ENCODE data around the gene BCAR1. TPM values are rescaled to one million over a fixed set of nuclear protein-coding genes. Genes with fewer than 3 reads are reported as not detected.
"Not testable (repeated sequence)": the region's sequence is repeated elsewhere in the genome, so short reads cannot be mapped to it uniquely, and the experiment has no call there.

The BCAR1 gene
- total and polyA plus RNA-seq, 4 donors = 25.1 to 98.0 (median 59.0) TPM

- Histone ChIP-seq H3K4me3 (ENCODE audit: low read depth, low read length) (no peak overlapping the region), H3K36me3 (ENCODE audit: control insufficient read depth, insufficient read depth, low read length) (peaks cover 50% of the 10 kb centered on the region), H3K27me3 (ENCODE audit: control insufficient read depth, insufficient read depth, low read length) (no peaks in the 10 kb centered on the region), H3K9me3 (ENCODE audit: control insufficient read depth, insufficient read depth, low read length) (no peaks in the 10 kb centered on the region), H3K27ac (ENCODE audit: low read depth, low read length) (no peak overlapping the region), H3K4me1 (ENCODE audit: control insufficient read depth, insufficient read depth, low read length) (peaks cover 3% of the 10 kb centered on the region)
- no peak for DNase-seq (ENCODE audit: low read depth in 4 of 6, low spot score in 6 of 6)
- WGBS (ENCODE audit: insufficient coverage) = 83% methylated on average over 17 of the region's 18 CpGs
Measured at GRCh38 chr16:75227361-75228142, 23.9 kb downstream of the BCAR1 start.

- peaks cover 7% of the 10 kb centered on the region for H3K4me1 ChIP-seq (ENCODE audit: control insufficient read depth, insufficient read depth, low read length)
- H3K9me3 ChIP-seq (ENCODE audit: control insufficient read depth, insufficient read depth, low read length) = no peaks in the 10 kb centered on the region
- no peaks in the 10 kb centered on the region for H3K27me3 ChIP-seq (ENCODE audit: control insufficient read depth, insufficient read depth, low read length)
- DNase-seq (ENCODE audit: low read depth in 4 of 6, low spot score in 6 of 6) = no peak
- no peak overlapping the region for H3K27ac ChIP-seq (ENCODE audit: low read depth, low read length)
- H3K4me3 ChIP-seq (ENCODE audit: low read depth, low read length) = no peak overlapping the region
- H3K36me3 ChIP-seq (ENCODE audit: control insufficient read depth, insufficient read depth, low read length) = peaks cover 45% of the 10 kb centered on the region
- 84% methylated on average over 13 of the region's 22 CpGs for WGBS (ENCODE audit: insufficient coverage)
Measured at GRCh38 chr16:75226550-75227360, 24.7 kb downstream of the BCAR1 start.

- WGBS (ENCODE audit: insufficient coverage) = 91% methylated on average over 18 of the region's 26 CpGs
- peaks cover 42% of the 10 kb centered on the region for H3K36me3 ChIP-seq (ENCODE audit: control insufficient read depth, insufficient read depth, low read length)
- H3K9me3 ChIP-seq (ENCODE audit: control insufficient read depth, insufficient read depth, low read length) = no peaks in the 10 kb centered on the region
- H3K4me1 ChIP-seq (ENCODE audit: control insufficient read depth, insufficient read depth, low read length) = peaks cover 7% of the 10 kb centered on the region
- no peaks in the 10 kb centered on the region for H3K27me3 ChIP-seq (ENCODE audit: control insufficient read depth, insufficient read depth, low read length)
- H3K4me3 ChIP-seq (ENCODE audit: low read depth, low read length) = no peak overlapping the region
- DNase-seq (ENCODE audit: low read depth in 4 of 6, low spot score in 6 of 6) = no peak
- no peak overlapping the region for H3K27ac ChIP-seq (ENCODE audit: low read depth, low read length)
Measured at GRCh38 chr16:75225678-75226515, 25.5 kb downstream of the BCAR1 start.

GRCh38 chr16:75225092-75225491 lies 26.3 kb downstream of the BCAR1 start:
- H3K27me3 ChIP-seq (ENCODE audit: control insufficient read depth, insufficient read depth, low read length) = no peaks in the 10 kb centered on the region
- H3K36me3 ChIP-seq (ENCODE audit: control insufficient read depth, insufficient read depth, low read length) = peaks cover 36% of the 10 kb centered on the region
- 77% methylated on average over 9 of the region's 12 CpGs for WGBS (ENCODE audit: insufficient coverage)
- H3K4me1 ChIP-seq (ENCODE audit: control insufficient read depth, insufficient read depth, low read length) = peaks cover 7% of the 10 kb centered on the region
- no peak overlapping the region for H3K27ac ChIP-seq (ENCODE audit: low read depth, low read length)
- no peak overlapping the region for H3K4me3 ChIP-seq (ENCODE audit: low read depth, low read length)
- H3K9me3 ChIP-seq (ENCODE audit: control insufficient read depth, insufficient read depth, low read length) = no peaks in the 10 kb centered on the region
- DNase-seq (ENCODE audit: low read depth in 4 of 6, low spot score in 6 of 6) = no peak

GRCh38 chr16:75224306-75225082 lies 26.9 kb downstream of the BCAR1 start:
- peaks cover 7% of the 10 kb centered on the region for H3K4me1 ChIP-seq (ENCODE audit: control insufficient read depth, insufficient read depth, low read length)
- H3K36me3 ChIP-seq (ENCODE audit: control insufficient read depth, insufficient read depth, low read length) = peaks cover 30% of the 10 kb centered on the region
- H3K27me3 ChIP-seq (ENCODE audit: control insufficient read depth, insufficient read depth, low read length) = no peaks in the 10 kb centered on the region
- no peak overlapping the region for H3K27ac ChIP-seq (ENCODE audit: low read depth, low read length)
- H3K4me3 ChIP-seq (ENCODE audit: low read depth, low read length) = no peak overlapping the region
- 85% methylated on average over 19 of the region's 20 CpGs for WGBS (ENCODE audit: insufficient coverage)
- no peak for DNase-seq (ENCODE audit: low read depth in 4 of 6, low spot score in 6 of 6)
- H3K9me3 ChIP-seq (ENCODE audit: control insufficient read depth, insufficient read depth, low read length) = no peaks in the 10 kb centered on the region

- peaks cover 12% of the 10 kb centered on the region for H3K4me1 ChIP-seq (ENCODE audit: control insufficient read depth, insufficient read depth, low read length)
- H3K4me3 ChIP-seq (ENCODE audit: low read depth, low read length); H3K27me3 ChIP-seq (ENCODE audit: control insufficient read depth, insufficient read depth, low read length); DNase-seq (ENCODE audit: low read depth in 4 of 6, low spot score in 6 of 6); H3K9me3 ChIP-seq (ENCODE audit: control insufficient read depth, insufficient read depth, low read length); H3K27ac ChIP-seq (ENCODE audit: low read depth, low read length): not testable (repeated sequence)
- H3K36me3 ChIP-seq (ENCODE audit: control insufficient read depth, insufficient read depth, low read length) = peaks cover 16% of the 10 kb centered on the region
- no CpG with 5 or more reads among the region's 20 CpGs for WGBS (ENCODE audit: insufficient coverage)
Measured at GRCh38 chr16:75223129-75223528, 28.3 kb downstream of the BCAR1 start.

- H3K9me3 ChIP-seq (ENCODE audit: control insufficient read depth, insufficient read depth, low read length) = no peaks in the 10 kb centered on the region
- H3K4me3 ChIP-seq (ENCODE audit: low read depth, low read length) = no peak overlapping the region
- H3K27ac ChIP-seq (ENCODE audit: low read depth, low read length) = no peak overlapping the region
- WGBS (ENCODE audit: insufficient coverage) = 77% methylated on average over 14 of the region's 16 CpGs
- no peaks in the 10 kb centered on the region for H3K27me3 ChIP-seq (ENCODE audit: control insufficient read depth, insufficient read depth, low read length)
- no peak for DNase-seq (ENCODE audit: low read depth in 4 of 6, low spot score in 6 of 6)
- peaks cover 12% of the 10 kb centered on the region for H3K4me1 ChIP-seq (ENCODE audit: control insufficient read depth, insufficient read depth, low read length)
- peaks cover 9% of the 10 kb centered on the region for H3K36me3 ChIP-seq (ENCODE audit: control insufficient read depth, insufficient read depth, low read length)
Measured at GRCh38 chr16:75222271-75222783, 29.1 kb downstream of the BCAR1 start.

GRCh38 chr16:75219838-75220237 lies 31.6 kb downstream of the BCAR1 start:
- DNase-seq (ENCODE audit: low read depth in 4 of 6, low spot score in 6 of 6) = no peak
- H3K36me3 ChIP-seq (ENCODE audit: control insufficient read depth, insufficient read depth, low read length) = no peaks in the 10 kb centered on the region
- H3K9me3 ChIP-seq (ENCODE audit: control insufficient read depth, insufficient read depth, low read length) = no peaks in the 10 kb centered on the region
- H3K27me3 ChIP-seq (ENCODE audit: control insufficient read depth, insufficient read depth, low read length) = no peaks in the 10 kb centered on the region
- H3K4me3 ChIP-seq (ENCODE audit: low read depth, low read length) = no peak overlapping the region
- H3K27ac ChIP-seq (ENCODE audit: low read depth, low read length) = no peak overlapping the region
- WGBS (ENCODE audit: insufficient coverage) = 50% methylated on average over 1 of the region's 5 CpGs
- H3K4me1 ChIP-seq (ENCODE audit: control insufficient read depth, insufficient read depth, low read length) = peaks cover 12% of the 10 kb centered on the region

- 62% methylated on average over 3 of the region's 4 CpGs for WGBS (ENCODE audit: insufficient coverage)
- DNase-seq (ENCODE audit: low read depth in 4 of 6, low spot score in 6 of 6) = no peak
- H3K4me3 ChIP-seq (ENCODE audit: low read depth, low read length) = no peak overlapping the region
- no peak overlapping the region for H3K27ac ChIP-seq (ENCODE audit: low read depth, low read length)
- no peaks in the 10 kb centered on the region for H3K27me3 ChIP-seq (ENCODE audit: control insufficient read depth, insufficient read depth, low read length)
- no peaks in the 10 kb centered on the region for H3K9me3 ChIP-seq (ENCODE audit: control insufficient read depth, insufficient read depth, low read length)
- H3K36me3 ChIP-seq (ENCODE audit: control insufficient read depth, insufficient read depth, low read length) = no peaks in the 10 kb centered on the region
- peaks cover 9% of the 10 kb centered on the region for H3K4me1 ChIP-seq (ENCODE audit: control insufficient read depth, insufficient read depth, low read length)
Measured at GRCh38 chr16:75219088-75219487, 32.3 kb downstream of the BCAR1 start.

Measured in spinal cord (tissue), 10 donors.